ENCODE data around the gene S100A11.
A peak's percentile ranks its signal among the peaks of the same experiment; 100 is the strongest.
"Not testable (repeated sequence)": the region's sequence is repeated elsewhere in the genome, so short reads cannot be mapped to it uniquely, and the experiment has no call there.

S100A11 gene

DNA sequence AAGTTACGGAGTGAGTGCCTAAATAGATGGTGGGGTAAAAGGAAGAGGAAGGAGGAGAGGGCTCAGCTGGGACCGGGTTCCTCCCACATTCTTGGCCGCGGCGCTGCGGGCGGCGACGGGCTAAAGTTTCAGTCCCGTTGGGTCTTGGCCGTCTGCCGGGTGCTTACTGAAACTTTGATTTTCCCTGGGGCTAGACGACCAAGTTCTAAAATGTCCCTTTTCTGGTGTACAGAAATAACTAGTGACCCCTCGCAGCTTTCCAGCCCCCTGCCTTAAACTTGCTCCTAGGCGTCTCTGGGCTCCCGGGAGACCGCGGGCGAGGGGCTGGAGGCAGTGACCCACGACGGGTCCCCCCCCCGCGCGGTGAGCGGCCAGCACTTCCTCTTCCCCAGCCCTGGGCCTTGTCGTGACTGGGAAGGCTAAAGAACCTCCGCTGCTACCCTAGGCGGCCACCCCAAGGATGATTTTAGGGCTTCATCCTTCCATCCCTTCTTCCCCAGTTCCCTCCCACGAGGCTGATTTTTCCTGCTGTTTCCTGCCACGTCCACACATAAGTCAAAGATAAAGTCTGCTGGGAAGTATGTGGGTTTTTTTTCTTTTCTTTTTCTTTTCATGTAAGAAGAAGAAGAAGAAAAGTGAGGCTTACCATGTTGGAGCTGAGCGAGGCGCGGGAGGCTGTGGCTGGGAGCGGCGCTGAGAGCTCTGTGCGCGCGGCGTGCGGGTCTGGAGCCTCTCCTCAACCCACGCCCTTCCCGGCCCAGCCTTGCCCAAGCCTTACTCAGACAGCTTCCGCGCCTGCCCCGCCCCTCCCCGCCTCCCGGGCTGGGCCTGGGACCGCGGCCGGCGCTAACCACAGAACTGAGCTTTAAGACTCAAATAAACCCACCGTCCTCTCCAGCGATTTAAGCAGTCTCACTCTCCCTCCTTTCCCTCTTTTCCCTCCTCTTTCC lies at the start of gene S100A11:
S100A11 (minus strand) TSS at position 738 of the 950 bp plus-strand sequence; CDS start at position 649, 89 bp downstream.
- DNase-seq: peak in 41 of 42 donors; percentile 20 to 78 (median 51)
- intact Hi-C loops (cut with DNase I): no loop called here

DNA sequence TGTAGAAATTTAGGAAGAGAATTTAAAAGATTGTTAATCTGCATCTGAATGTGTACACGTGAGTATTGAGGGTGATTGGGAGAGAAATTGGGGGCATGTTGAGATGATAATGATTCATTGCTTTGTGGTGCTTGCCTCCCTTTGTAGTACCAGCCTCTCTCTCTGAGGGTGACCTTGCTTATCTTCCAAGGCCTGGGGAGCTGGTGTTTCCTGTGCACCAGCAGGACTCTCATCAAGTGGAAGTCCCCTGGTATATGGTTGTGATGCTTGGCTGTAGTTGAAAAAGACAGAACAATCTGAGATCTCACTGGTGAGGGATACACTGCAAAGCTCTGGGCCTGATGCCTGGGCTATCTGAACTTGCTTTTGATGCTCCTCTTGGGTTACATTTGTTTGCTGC lies 48.0 kb upstream of the S100A11 start:
- DNase-seq: no peak
- intact Hi-C loops (cut with DNase I): no loop called here

DNA sequence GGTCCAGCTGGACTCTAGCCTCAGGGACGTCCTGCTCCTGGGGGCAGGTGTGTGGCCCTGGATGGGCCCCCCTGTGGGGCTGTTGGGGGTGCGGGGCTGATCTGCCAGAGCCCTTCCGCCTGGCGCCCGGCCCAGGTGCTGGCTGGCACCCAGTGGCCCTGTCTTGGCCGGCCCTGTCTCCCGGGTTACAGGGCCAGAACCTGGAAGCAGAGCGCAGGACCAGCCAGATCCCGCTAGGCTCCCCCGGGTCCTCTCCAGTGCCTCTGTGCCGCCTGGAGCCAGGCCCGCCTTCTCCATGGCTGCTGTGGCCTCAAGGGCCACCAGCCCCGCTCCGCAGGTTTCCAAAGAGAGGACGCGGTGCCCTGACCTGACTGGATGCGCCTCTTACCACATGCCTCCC lies 44.2 kb upstream of the S100A11 start:
- DNase-seq; intact Hi-C loops (cut with DNase I): not testable (repeated sequence)

DNA sequence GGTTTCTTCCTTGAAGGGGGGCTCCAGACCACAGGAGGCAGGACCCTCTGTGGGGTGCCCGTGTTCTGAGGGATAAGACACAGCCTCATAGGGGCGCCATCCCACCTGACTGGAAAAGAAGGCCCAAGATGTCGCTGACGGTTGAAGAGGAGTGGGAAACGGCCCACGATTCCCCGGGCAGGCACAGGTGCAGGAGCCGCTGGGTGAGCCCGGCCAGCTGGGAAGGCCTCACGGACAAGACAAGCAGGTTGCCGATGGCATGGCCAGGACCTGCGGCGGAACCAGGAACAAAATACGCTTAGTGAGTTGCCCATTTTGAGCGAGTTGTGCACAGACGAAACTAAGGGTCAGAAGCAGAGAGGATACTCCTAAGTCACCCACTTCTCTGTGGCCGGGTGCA lies 43.7 kb upstream of the S100A11 start:
- intact Hi-C loops (cut with DNase I); DNase-seq: not testable (repeated sequence)

DNA sequence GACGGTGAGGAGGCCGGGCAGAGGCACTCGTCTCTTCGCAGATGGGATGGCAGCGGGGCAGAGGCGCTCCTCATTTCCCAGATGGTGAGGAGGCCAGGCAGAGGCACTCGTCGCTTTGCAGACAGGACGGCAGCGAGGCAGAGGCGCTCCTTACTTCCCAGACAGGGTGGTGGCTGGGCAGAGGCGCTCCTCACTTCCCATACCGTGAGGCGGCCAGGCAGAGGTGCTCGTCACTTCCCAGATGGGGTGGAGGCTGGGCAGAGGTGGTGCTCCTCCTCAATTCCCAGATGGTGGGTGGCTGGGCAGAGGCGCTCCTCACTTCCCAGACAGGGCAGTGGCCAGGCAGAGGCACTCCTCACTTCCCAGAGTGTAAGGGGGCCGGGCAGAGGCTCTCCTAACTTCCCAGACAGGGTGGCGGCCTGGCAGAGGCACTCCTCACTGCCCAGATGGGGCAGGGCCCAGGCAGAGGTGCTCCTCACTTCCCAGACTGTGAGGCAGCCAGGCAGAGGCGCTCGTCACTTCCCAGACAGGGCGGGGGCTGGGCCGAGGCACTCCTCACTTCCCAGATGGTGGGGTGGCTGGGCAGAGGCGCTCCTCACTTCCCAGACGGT lies 42.1 kb upstream of the S100A11 start:
- no peak for DNase-seq
- intact Hi-C loops (cut with DNase I): no loop called here

DNA sequence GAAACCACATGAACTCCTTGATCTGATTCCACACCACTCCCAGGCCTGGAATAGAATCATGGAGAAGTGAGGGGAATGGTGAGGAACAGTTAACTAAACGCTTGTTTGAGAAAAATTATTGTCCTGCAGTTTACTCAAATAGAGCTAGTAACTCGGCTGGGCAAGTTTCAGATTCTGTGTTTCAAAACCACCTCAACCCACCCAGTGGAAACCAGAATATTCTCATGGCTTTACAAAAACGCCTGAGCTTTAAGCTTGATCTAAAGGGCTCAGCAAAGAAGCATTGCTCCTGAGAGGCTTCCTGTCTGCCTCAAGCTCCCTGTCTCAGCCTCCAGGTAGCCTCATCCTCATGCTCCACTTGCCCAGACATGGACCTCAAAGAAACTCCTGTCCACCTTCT lies 35.5 kb upstream of the S100A11 start:
- DNase-seq: no peak
- intact Hi-C loops (cut with DNase I): no loop called here

DNA sequence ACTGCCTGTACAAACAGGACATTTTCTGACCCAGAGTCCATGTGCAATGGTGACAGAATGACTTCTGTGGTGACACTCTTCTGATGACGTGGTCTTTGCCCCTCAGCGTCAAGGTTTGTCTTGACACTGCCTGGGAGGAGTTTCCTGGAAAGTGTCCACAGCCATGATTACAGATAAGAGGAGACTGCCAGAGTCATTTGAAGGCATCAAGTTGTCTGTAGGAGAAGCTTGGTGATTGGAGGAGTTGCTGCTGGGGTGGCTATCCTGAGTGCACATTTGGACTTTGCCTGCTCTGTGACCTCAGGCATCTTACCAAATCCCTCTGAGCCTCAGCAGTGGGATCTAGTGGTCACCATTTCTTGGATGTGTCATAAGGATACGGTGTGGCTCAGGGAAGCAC lies 34.3 kb upstream of the S100A11 start:
- DNase-seq: no peak
- intact Hi-C loops (cut with DNase I): no loop called here

DNA sequence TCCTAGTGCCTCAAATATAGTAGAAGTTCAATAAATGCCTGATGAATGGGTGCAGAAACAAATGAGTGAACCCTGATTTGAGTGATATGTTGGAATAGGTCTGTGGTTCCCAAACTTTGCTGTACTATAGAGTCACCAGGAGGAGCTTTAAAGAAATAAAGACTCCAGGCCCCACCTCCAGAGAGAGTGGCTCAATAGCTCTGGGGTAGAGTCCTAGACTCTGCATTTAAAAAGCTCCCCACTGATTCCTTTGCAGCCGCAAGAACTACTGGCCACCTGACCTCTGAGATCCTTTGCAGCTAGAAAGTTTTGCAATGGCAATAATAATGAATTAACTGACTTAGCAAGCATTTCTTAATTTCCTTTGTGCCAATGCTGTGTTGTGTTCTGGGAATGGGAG lies 31.1 kb upstream of the S100A11 start:
- intact Hi-C loops (cut with DNase I): no loop called here
- peak in 1 of 42 donors; percentile 2 for DNase-seq

DNA sequence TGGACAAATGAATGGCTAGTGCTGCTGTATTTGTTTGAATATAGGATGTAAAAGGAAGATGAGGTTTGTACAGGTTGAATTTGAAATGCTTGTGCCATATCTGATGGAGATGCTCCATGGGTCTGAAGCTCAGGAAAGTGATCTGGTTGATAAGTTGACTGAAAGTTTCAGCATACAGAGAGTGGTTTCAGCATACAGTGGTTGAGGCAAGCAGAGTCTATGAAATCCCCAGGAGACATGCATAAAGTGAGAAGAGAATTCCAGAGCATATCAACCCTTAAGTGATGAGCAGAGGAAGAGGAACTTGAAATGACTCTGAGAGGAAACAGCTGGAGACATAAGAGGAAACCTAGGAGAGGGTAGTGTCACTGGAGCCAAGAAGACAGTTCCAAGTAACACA lies 30.3 kb upstream of the S100A11 start:
- no peak for DNase-seq
- intact Hi-C loops (cut with DNase I): no loop called here

DNA sequence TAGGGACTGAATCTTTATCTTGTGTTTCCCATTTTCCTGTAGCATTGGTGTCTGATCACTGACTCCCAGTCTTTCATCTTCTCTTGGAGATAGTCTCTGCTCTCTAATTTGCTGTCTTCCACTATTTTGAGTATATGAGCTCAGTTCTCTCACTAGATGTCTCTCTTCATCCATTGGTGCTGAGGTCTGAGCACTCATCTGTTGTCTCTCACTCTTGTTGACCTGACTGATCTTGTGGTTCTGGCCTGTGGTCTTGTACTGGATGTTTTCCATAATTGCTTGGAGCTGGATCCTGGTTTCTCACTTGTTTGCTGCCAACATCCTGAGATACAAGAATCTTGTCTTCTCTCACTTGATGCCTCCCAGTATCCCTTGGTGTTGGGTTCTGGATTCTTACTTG lies 25.1 kb upstream of the S100A11 start:
- DNase-seq: no peak
- intact Hi-C loops (cut with DNase I): no loop called here

DNA sequence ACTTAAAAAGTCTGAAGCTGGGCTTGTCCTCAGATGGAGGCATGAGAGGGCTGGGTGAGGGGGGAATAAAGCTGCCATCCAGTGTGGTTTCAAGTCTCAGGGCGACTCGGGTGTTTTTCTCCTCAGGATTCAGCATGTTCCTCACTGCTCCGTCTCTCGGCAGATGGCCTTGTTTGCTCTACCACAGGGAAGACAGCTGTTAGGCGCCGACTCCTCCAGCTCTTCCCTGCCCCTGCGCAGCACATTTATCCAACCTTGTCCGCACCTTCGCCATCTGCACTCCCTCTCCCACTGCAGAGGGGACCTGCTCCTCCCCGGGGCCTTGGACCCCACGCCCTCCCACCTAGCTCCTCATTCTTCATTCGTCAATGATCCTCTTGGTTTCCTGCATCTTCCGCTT lies 16.6 kb upstream of the S100A11 start:
- intact Hi-C loops (cut with DNase I): loop anchor here (5.0 kb wide), 1 partner anchor 129 kb away; no protein-coding TSS in a partner anchor

DNA sequence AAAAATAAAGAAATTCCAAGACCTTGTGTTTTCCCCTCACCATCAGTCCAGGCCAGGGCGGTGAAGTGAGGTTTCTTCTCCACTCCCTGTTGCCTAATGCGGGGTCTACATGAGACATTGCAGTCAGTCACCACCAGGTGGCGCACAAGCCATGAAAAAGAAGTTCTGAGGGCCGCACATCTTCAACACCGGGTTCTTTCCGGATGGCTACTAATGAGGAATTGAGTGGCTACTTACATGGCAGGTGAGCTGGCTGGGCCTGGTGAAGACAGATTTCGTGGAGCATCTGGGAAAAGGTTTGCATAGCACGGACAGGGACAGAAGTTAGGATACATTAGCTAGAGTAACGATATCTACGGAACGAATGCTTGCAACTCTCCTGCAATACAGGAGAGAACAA lies 15.8 kb upstream of the S100A11 start:
- intact Hi-C loops (cut with DNase I): loop anchor here (5.0 kb wide), 1 partner anchor 130 kb away; no protein-coding TSS in a partner anchor
- DNase-seq: peak; percentile 51 to 94 (median 86)

More for the DNA sequence above, 16.6 kb upstream of the S100A11 start:
- DNase-seq: no peak

DNA sequence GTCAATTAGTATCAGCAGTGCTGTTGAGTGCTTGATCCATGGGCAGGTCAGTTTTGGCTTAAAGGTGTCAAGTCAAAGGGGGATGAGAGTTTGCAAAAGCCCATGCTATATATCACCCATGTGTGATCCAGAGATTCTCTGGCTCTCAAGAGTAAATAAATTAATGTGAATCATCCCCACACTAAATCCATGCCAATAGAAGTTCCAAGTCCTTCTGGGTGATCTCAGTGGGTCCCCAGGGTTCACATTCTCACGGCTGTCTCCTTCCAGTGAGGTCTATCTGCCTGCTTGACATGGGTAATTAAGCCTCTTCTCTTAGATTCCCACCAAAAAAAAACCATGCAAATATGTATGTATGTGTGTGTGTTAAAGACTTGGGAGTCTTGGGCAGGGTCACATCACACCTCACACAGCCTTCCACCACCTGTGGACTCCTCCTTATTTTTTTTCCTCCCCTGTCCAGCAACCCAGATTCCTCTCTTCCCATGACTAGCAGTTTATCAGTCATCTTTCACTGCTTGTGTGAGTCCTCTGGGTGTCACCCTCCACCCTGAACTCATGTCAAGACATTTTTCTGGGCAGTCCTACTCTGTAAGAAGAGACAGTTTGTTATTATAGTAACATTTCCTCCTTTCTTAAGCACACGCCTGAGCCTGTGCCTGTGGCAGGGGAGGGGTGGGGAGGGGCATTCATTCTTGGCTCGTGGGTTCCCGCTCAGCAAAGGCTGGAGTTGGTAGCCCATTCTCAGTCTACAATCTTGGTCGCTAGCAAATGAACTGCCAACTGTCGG lies 14.3 kb upstream of the S100A11 start:
- DNase-seq: no peak
- intact Hi-C loops (cut with DNase I): loop anchor here (5.0 kb wide), 1 partner anchor 131 kb away; no protein-coding TSS in a partner anchor

DNA sequence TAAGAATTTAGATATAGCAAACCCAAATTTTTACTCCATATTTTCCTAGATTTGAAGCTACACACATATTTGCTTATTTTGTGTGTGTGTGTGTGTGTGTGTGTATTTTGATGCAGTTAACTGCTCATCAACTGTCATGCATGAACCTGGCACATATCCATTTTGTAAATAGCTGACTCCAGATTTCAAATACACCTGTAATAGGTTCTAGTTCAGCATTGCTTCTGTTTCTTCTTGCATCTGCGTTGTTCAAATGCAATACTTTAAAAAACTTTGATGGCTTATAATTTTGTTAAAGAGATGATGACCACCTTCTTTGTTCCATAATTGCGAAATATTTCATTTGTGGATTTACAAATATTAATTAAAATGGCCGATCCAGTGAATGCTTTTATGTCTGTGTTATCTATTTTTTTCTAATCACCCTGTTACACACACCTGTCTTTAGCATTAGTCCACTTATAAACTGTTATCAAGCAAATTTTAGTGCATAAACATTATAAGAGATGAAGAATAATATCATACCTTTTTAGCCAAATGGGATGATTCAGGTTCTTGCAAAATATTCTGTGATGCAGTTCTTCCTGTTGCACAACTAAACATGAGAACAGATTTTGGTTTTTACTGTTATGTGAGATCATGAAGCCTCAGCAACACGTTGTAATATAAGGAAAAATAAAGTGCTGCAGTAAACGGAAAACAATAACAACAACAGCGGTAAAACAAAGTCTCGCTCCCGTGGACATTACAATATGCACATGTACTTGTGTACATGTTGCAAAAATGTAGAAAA lies 12.7 kb upstream of the S100A11 start:
- intact Hi-C loops (cut with DNase I): loop anchor here (5.0 kb wide), 1 partner anchor 133 kb away; no protein-coding TSS in a partner anchor

DNA sequence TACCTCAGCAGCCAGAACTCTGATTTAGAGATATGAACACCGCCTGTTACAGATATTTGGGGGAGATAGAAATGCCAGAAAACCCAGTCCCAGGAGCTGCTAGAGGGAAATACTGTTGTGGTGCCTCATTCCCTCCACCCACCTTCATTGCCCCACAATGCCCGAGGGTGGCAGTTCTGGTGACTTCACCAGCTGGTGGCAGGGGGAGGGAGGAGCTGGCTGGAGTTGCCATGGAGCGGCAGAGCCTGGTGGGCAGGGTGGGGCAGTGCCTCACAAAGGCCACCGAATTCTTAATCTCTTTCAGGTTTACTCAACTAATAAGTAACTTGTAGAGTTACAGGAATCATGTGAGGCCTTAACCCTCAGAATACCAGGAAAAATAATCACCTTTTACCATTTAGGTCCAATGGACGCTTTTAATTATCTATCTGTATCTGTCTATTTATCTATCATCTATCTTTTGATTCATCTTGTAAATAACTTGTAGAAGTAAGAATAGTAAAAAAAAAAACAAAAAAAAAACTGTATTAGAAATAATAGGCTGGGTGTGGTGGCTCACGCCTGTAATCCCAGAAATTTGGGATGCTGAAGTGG lies 11.7 kb upstream of the S100A11 start:
- peak in 24 of 42 donors; percentile 7 to 60 (median 24) for DNase-seq
- intact Hi-C loops (cut with DNase I): no loop called here

More for the DNA sequence above, 12.7 kb upstream of the S100A11 start:
- DNase-seq: no peak

DNA sequence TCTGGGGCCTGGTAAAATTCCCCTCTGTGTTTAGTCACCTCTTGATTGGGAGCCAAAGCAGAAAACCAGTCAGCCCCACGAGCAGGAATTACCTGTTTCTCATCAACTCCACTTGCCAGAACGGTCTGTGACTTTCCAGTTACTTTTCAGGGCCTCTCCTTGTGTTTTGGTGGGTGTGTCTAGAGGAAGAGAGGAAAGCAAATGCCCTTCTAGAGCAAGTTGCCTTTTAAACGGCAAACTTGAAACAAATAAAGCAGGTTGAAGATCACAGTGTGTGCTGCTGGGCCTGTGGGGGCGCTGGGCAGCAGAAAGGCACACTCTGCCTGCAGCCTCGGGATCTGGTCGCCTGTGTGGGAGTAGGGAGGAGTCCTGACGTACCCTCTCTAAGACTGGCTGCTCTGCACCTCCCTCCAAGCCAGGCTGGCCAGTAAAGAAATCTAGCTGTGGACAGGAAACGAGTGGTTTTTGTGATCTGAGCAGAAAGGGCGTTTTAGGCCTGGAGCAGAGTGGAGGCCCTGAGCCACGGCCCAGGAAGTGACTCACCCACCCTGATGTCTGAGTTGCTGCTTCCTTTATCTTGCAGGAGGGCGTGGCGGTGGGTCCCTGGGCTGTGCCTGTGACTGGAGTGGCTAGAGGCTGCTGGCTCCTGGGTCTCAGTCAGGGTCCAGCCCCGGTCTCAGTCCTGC lies 11.1 kb upstream of the S100A11 start:
- peak; percentile 17 to 86 (median 55) for DNase-seq
- intact Hi-C loops (cut with DNase I): no loop called here

DNA sequence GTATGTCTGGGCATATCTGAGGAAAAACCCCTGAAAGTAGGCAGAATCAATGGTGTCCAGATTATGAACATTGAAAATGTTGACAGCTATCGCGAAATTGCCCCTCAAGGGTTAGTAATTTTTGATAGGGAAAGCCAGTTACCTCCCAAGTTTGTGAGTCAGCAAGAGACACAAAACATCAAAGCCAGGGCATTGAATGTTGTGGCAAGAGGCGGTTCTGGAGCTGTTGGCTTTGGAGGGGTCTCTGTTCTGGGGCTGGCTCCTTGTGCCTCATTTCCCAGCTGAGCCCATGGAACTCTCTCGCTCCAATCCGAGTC lies 10.6 kb upstream of the S100A11 start:
- no peak for DNase-seq
- intact Hi-C loops (cut with DNase I): no loop called here

DNA sequence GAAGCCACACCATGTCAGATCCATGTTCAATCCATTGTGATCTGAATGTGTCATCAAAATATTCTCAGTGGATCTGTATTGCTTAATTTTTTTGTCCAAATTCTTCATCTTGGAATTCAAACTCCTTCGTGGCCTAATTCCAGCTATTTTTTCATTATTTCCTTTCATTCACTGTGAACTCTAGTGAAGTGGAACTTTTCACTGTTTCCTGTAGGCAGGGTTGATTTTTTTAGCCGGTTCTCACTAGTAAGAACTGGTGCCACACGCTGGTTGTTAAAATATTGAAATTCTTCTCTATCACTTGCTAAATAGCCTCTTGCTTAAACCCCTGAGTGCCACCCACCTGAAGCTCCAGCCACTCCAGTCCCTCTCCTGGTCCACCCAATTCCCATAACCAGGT lies 7.6 kb upstream of the S100A11 start:
- intact Hi-C loops (cut with DNase I): no loop called here
- no peak for DNase-seq
